Stimulated activated CD8-positive, alpha-beta memory T cell treated with anti-CD3 and anti-CD28 coated beads, Interleukin-4, amount 100 ng/mL, for 24 hours (primary cell): ENCODE results near the gene PCDHB13.
"Not testable (repeated sequence)": the region's sequence is repeated elsewhere in the genome, so short reads cannot be mapped to it uniquely, and the experiment has no call there.

Experiments
- DNase-seq: peaks from one replicate; pipeline ENCODE4 v3.0.0-alpha.2; 2020; ENCODE audit warnings: low read depth

Gene PCDHB13

DNA sequence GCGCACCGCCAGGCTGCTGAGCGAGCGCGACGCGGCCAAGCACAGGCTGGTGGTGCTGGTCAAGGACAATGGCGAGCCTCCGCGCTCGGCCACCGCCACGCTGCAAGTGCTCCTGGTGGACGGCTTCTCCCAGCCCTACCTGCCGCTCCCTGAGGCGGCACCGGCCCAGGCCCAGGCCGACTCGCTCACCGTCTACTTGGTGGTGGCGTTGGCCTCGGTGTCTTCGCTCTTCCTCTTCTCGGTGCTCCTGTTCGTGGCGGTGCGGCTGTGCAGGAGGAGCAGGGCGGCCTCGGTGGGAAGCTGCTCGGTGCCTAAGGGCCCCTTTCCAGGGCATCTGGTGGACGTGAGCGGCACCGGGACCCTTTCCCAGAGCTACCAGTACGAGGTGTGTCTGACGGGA, 12.1 kb upstream of the PCDHB13 start:
- not testable (repeated sequence) for DNase-seq

GRCh38 chr5:141208478-141208877, 5.2 kb upstream of the PCDHB13 start, which contains the start of gene PCDHB12:
PCDHB12 (plus strand) TSS chr5:141208719; CDS start chr5:141208908, 189 bp downstream.
- DNase-seq: no peak

- not testable (repeated sequence) for DNase-seq
Observed at GRCh38 chr5:141210281-141210680, 3.4 kb upstream of the PCDHB13 start.

- DNase-seq: not testable (repeated sequence)
Observed at GRCh38 chr5:141210849-141211248, 2.9 kb upstream of the PCDHB13 start.

GRCh38 chr5:141214583-141214982, 864 bp downstream of the PCDHB13 start:
- DNase-seq: not testable (repeated sequence)

GRCh38 chr5:141215504-141215903, 1.8 kb downstream of the PCDHB13 start:
- DNase-seq: not testable (repeated sequence)

- DNase-seq: not testable (repeated sequence)
Observed at GRCh38 chr5:141216035-141216434, 2.3 kb downstream of the PCDHB13 start.

GRCh38 chr5:141223112-141223783, 9.5 kb downstream of the PCDHB13 start, which contains the start of gene PCDHB14:
PCDHB14 (plus strand) TSS chr5:141223343; CDS start chr5:141223506, 163 bp downstream.
- no peak for DNase-seq

GRCh38 chr5:141224844-141225243, 11.1 kb downstream of the PCDHB13 start:
- not testable (repeated sequence) for DNase-seq

DNA sequence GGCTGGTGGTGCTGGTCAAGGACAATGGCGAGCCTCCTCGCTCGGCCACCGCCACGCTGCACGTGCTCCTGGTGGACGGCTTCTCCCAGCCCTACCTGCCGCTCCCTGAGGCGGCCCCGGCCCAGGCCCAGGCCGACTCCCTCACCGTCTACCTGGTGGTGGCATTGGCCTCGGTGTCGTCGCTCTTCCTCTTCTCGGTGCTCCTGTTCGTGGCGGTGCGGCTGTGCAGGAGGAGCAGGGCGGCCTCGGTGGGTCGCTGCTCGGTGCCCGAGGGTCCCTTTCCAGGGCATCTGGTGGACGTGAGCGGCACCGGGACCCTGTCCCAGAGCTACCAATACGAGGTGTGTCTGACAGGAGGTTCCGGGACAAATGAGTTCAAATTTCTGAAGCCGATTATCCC, 11.7 kb downstream of the PCDHB13 start:
- DNase-seq: not testable (repeated sequence)

DNA sequence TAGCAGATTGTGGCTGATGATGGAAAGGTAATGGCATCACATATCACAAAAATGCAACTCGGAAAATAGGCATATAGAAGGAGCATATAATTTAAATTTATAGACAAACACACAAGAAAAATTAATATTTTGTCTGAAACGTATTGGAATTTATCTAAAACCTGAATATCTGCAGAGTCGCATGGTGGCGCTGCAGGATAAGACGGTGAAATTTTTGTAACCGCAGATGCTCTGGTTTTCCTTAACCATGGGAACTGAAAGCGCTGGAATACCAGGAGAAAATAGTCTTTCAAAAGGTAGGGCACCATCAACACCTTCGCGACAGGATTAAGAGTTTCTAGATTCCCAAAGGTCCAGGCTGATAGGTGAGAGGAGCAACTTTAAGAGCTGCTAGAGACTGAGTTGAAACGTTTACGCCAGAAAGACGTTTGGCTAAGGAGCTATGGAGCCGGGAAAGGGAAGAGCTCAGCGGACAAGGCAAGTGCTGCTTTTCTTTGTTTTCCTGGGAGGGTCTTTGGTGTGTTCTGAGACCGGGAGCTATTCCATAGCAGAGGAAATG, 20.5 kb downstream of the PCDHB13 start:
- no peak for DNase-seq

DNA sequence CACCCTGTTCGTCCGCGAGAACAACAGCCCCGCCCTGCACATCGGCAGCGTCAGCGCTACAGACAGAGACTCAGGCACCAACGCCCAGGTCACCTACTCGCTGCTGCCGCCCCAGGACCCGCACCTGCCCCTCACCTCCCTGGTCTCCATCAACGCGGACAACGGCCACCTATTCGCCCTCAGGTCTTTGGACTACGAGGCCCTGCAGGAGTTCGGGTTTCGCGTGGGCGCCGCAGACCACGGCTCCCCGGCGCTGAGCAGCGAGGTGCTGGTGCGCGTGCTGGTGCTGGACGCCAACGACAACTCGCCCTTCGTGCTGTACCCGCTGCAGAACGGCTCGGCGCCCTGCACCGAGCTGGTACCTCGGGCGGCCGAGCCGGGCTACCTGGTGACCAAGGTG, 22.2 kb downstream of the PCDHB13 start:
- DNase-seq: not testable (repeated sequence)

- DNase-seq: no peak
Observed at GRCh38 chr5:141236516-141237313, 23.0 kb downstream of the PCDHB13 start.

DNA sequence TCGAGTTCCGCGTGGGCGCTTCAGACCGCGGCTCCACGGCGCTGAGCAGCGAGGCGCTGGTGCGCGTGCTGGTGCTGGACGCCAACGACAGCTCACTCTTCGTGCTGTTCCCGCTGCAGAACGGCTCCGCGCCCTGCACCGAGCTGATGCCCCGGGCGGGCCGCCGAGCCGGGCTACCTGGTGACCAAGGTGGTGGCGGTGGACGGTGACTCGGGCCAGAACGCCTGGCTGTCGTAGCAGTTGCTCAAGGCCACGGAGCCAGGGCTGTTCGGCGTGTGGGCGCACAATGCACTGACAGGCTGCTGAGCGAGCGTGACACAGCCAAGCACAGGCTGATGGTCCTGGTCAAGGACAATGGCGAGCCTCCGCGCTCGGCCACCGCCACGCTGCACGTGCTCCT, 27.8 kb downstream of the PCDHB13 start:
- no peak for DNase-seq

DNA sequence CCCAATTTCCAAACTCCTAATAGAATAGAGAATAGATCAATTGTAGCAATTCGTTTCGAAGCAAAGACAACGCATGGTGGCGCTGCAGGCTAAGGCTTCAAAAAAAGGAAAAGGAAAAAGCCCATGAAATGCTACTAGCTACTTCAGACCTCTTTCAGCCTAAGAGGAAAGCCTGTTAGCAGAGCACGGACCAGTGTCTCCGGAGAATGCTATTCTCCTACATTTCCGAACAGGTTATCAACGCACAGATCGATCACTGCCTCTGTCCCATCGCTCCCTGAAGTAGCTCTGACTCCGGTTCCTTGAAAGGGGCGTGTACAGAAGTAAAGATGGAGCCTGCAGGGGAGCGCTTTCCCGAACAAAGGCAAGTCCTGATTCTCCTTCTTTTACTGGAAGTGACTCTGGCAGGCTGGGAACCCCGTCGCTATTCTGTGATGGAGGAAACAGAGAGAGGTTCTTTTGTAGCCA, 31.6 kb downstream of the PCDHB13 start, which contains the start of gene PCDHB15:
Gene PCDHB15 (plus strand): TSS at position 146 of the 468 bp plus-strand sequence. CDS start 184 bp downstream, at position 330.
- no peak for DNase-seq

DNA sequence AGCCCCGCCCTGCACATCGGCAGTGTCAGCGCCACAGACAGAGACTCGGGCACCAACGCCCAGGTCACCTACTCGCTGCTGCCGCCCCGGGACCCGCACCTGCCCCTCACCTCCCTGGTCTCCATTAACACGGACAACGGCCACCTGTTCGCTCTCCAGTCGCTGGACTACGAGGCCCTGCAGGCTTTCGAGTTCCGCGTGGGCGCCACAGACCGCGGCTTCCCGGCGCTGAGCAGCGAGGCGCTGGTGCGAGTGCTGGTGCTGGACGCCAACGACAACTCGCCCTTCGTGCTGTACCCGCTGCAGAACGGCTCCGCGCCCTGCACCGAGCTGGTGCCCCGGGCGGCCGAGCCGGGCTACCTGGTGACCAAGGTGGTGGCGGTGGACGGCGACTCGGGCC, 33.3 kb downstream of the PCDHB13 start:
- not testable (repeated sequence) for DNase-seq

DNA sequence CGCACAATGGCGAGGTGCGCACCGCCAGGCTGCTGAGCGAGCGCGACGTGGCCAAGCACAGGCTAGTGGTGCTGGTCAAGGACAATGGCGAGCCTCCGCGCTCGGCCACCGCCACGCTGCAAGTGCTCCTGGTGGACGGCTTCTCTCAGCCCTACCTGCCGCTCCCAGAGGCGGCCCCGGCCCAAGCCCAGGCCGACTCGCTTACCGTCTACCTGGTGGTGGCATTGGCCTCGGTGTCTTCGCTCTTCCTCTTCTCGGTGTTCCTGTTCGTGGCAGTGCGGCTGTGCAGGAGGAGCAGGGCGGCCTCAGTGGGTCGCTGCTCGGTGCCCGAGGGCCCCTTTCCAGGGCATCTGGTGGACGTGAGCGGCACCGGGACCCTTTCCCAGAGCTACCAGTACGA, 33.7 kb downstream of the PCDHB13 start:
- DNase-seq: not testable (repeated sequence)

GRCh38 chr5:141250576-141250975, 36.9 kb downstream of the PCDHB13 start:
- DNase-seq: no peak

GRCh38 chr5:141258464-141258863, 44.7 kb downstream of the PCDHB13 start:
- no peak for DNase-seq

- no peak for DNase-seq
Observed at GRCh38 chr5:141258948-141259347, 45.2 kb downstream of the PCDHB13 start.

DNA sequence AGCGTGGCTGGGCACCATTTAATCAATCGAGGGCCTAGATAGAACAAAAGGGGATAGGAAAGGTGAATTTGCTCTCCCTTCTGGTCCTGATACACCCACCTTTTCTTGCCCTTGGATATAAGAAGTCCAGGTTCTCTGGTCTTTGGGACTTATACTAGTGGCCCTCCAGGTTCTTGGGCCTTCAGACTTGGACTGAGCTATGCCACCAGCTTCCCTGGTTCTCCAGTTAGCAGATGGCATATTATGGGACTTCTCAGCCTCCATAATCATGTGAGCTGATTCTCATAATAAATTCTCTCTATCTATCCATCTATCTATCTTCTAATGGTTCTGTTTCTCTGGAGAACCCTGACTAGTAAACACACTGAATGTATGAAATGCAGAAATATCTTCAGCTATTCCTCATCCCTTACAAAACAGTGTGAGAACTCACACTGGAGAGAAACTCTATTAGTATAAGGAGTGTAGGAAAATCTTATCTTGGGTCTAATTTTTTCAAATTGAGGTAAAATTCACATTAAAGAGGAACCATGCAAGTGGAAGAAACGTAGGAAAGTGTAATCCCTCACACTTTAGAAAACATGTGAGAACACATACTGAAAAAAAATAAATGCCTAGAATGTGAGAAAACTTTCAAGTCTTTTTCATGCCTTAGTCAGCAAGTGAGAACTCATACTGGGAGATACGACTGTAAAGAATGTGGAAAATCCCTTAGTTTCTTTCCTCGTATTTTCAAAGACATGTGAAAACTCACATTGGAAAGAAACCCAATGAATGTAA, 46.9 kb downstream of the PCDHB13 start:
- no peak for DNase-seq

GRCh38 chr5:141261238-141261546, 47.5 kb downstream of the PCDHB13 start:
- no peak for DNase-seq
